CD1c-positive myeloid dendritic cell (primary cell): ENCODE results near the gene RSRC1.
A peak's percentile ranks its signal among the peaks of the same experiment; 100 is the strongest.

Experiments used
- DNase-seq: peaks from one replicate; pipeline ENCODE4 v3.0.0-alpha.2; 2016; ENCODE audit errors: extremely low spot score

Gene RSRC1

DNA sequence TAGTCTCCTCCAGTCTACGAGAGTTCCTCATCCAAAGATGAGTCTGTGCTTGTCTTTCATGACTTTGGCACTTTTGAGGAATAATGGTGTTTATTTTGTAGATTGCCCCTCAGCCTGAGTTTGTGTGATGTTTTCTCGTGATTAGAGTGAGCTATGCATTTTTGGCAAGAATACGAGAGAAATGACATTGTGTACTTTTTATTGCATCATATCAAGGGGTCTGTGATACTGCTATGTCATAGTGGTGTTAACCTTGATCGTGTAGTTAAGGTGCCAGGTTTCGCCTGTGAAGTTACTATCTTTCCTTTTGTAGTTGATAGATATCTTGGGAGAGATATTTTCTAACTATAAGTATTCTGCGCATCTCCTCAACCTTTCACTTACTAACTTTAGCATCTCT is 18.9 kb downstream of the RSRC1 start:
- DNase-seq: no peak

DNA sequence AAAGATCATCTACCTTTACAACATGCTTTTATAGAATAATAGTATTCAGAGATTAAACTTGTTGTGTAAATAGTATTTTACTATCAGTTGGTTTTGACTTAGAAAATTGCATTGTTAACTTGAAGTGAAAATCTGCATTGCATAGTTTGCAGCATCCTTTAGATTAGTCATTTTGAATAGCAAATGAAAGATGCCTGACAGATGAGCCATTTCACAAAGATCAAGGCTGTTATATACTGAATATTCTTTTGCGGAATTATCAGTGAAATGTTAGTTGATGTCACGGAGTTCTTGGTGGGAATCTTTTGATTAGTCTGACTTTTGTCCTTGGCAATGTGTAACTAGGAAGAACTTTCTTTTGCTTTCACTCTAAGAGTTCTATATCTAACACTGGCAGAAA is 24.5 kb downstream of the RSRC1 start:
- no peak for DNase-seq

DNA sequence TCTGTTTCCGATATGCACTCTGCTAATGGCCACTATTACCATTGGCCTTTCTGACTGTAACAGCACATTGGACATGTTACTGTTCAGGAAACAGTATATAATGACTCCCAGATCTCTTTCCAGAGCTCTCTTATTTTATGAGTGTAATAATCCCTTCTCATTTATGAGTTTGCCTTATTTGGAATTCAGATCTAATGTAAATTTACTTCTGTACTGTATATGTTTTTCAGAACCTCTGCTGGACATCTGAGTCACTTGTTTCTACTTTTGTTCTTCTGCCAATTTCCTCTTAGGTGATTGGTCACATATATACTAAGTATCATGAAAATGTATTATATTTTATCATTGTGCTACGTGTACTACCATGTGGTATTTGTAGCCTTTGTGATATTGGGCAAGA is 30.5 kb downstream of the RSRC1 start:
- DNase-seq: no peak

DNA sequence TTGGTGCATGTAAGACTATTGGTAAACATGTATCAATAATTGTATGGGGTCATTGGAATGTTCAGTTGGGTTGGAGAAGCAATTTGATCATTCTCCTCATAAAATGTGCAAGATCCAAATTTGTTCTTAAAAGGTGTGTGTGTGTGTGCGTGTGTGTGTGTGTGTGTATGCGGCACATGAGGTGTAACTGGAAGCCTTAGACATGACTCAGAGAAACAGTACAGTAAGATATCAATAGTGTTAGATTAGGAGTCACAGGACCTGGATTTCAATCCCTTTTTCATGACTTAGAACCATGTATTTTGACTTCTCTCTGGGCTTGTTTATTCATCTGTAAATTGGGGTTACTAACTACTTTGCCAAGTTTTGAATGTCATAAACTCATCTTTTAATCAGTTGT is 38.3 kb downstream of the RSRC1 start:
- DNase-seq: no peak

DNA sequence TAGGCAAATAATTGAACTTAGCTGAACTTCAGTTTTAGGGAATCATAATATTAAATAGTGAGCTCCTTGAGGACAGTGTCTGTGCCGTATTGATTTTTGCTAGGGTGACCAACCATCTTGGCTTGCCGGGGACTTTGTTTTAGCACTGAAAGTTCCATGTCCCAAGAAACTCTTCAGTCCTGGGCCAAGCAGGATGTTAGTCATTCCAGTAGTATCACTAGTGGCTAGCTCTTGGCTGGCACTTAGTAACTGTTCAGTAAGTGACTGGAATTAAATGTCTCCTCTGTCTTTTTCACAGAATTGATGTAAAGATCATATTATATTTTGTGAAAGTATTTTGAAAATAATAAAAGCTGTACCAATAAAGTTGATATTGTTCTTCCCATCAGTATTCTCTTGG is 42.3 kb downstream of the RSRC1 start:
- DNase-seq: no peak

DNA sequence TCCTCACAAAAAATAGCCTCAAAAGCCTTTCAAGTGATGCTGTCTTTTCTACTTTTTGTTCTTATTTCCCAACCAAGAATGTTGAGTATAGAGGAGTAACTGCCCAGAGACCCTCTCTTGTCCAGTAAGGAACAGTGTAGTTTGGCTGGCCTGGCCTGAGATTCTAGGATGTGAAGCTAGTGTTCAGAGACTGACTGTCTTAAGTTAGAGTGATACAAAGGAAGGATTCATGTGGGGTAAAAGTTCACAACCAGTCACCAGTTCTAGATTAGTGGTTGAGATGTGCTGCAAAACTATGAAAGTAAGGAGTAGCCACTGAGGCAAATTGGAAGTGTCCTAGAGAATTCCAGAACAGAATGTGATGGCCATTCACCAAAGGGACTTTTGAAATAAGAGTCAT is 49.1 kb downstream of the RSRC1 start:
- no peak for DNase-seq

DNA sequence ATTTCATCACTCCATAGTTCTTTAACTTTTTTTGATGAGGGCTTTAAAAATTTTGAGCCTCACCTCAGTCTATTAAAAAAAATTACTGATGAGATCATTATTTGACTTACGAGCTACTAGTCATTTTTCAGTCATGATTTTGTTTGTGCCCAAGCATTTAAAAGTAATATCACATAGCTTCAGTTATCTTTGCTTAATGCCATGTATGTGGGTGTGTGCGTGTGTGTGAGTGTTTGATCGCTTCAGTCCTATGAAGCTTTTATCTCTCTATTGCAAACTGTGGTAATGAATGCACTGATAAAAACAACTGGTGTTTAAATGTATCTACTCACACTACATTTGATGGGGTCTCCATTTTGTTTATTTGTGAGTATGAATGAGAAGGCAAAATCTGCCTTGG is 49.8 kb downstream of the RSRC1 start:
- no peak for DNase-seq

DNA sequence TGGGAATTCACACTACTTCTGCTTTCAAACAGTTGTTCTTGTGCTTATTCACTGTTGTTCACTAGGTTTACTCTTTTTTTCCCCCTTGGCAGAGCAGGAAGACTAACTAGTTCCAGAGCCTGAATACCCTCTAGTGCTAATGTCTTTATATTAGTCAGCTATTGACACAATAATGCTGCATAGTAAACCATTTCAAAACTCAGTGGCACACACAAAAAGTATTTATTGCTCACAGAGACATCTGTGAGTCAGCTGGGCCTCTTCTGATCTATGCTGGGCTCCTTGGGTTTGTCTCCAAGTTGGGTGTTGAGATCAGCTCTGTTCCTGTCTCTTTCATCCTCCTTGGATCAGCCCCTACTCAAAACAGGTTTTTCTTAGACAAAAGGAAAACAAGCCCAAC is 51.1 kb downstream of the RSRC1 start:
- no peak for DNase-seq

DNA sequence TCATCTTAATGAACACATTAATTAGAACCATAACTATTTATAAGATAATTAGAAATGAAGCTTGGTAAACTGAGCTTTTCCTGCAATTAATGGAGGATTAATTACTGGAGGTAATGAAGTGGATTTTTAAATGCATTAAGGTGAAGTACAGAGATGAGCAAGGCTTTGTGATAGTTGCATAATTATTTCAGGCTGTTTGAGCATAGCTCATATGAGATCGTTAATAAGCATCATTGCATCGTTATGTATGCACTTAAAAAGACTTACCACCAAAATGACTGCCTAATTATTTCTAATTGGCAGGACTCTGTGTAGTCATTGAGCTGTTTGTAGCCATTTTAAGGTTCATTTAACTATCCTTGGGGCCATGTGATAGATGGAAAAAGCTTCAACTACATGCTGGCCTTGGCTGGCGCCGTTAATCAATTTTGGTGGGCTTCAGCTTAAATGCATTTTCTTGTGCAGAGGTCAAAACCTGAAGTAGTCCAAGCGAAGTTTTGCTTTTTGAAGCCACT is 55.3 kb downstream of the RSRC1 start:
- DNase-seq: no peak

DNA sequence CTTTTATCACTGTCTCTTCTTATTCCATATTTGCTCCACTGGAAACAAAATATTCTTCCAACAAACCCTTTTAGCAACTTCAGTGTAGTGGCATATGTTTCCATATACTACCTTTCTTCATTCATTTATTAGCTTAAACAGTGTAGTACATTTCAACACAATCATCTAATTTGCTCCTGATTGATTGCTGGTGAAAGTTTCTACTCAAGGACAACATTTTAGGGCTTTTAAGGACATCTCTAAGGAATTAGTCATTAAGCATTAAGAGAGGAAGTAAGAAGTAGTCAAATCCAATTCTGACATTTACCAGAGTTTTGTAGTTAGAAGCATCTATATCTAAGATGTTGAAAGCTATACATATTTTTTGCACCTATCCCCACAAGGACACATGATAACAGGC is 55.8 kb downstream of the RSRC1 start:
- no peak for DNase-seq

DNA sequence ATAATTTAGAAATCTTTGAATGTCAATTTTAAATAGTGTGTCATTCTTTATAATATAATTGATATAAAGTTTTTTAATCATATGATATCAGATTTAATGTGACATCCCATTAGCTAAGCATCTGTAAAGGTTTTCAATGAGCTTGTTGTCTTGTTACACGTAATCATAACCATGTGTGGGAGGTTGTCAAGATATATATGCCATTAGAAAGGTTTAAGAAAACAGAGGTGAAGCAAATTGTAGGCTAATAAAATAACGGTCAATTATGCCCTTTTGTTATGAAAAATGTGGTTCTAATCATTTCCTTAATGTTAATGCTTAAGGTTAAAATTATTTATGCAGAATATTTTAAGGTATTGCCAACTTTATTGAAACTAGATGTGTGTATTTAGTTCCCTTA is 56.3 kb downstream of the RSRC1 start:
- DNase-seq: no peak

DNA sequence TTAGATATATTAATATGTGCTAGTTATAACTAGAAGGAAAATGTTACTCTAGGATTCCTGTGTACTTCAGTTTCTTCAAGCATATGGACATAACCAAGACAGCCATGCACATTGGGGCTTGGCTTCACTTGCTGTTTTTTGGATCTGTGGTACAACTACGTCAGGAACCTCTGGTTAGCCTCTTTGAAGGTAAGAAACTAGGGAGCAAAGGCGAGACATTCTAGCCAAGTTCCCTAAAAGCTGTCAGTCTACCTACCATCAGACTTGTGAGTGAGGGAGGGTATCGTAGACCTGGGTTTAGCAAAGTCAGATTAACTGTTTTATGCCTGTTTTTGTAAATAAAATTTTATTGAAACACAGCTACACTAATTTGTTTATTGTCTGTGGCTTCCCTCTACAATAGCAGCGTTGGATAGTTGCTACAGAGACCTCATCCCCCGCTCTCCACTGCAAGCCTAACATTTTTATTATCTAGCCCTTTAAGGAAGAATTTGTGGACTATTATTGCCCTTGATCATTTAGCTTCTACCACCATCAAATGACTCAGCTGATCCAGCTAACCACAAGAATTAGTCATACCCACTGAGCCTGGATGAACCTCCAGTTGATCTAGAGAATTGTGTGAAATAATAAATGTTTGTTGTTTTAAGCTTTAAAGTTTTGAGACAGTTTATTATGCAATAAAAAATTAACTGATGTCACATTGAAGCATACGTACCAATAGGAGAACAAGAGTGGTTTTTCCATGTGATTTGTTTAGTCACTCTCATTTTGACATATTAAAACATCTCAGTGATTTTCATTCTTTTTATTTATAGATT is 58.1 kb downstream of the RSRC1 start:
- peak; percentile 70 for DNase-seq

DNA sequence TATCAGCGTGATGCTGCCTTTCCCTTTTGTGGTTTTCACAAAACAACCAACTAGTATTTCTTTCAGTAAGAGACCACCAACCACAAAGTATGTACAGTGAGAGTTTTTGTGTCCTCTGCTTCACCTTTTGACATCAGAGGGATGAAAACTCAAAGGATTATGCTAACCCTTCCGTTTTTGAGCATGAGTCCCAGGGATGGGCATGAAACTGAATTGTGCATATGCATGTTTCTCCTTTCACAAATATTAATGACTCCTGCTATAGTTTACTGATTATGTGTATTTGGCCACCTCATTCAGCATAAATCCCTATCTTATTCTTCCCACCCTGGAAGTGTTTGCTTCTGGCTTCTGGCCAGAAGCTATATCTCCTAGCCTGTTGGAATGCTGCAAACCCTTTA is 59.2 kb downstream of the RSRC1 start:
- DNase-seq: no peak

DNA sequence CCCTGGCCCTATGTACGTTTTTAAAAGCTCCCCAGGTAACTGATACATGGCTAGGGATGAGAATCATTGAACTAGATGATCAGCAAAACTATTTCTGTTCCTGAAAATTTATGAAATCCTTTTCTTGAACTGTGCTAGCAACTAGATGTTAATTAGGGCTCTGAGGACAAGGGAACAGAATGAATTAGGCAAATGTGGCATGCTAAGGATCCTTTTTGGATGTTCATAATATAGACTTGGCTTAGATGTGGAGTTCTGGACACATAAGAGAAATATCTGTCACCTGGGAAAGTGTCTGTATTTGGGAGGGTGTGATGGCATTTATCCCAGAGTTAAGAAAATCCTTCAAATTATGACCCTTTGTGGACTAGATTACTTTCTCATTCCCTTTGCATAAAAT is 71.2 kb downstream of the RSRC1 start:
- DNase-seq: no peak

DNA sequence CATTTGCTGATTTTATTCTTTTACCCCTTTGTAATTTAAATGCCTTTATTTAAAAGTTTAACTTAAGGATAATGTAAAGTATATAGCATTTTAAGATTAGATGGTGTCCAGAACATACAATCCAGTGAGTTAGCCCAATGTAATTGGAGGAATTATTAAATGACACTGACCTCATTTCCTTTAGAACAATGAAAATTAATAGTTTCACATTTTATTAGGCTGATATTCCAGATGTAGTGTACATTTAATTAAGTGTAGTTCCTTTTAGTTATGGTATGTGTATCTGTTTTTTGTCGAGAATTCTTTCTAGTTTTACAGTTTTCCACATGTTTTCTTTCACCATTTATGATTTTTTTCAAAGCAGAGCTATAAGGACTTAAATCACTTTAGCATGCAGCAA is 75.8 kb downstream of the RSRC1 start:
- no peak for DNase-seq

DNA sequence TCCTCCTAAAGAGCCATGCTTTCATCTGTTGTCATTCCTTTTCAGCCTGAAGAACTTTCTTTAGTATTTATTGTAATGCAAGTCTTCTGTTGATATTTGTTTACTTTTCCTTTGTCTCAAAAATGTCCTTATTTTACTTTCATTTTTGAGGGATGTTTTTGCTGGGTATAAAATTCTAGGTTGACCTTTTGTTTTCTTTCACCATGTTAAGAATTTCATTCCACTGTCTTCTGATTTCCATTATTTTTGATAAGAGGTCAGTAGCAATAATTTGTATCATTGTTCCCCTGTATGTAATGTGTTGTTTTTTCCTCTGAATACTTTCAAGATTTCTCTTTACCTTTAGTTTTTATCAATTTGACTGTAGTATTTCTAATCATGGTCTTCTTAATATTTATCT is 91.1 kb downstream of the RSRC1 start:
- no peak for DNase-seq

DNA sequence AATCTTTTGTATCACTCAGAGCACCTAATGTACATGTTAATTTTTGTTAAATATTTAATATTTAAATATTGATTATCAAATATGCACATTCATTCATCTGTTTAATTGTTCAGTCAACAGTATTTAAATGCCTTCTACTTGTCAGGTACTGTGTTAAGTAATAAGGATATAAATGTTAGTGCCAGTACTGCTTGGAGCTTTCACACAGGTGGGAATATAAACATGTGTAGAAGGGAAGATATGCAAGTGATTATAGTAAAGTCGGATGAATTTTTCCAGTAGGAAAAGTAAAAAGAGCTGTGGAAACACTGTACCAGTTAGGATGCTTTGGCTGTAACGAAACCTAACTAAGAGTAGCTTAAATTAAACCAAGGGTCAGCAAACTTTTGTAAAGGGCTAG is 95.4 kb downstream of the RSRC1 start:
- DNase-seq: no peak

DNA sequence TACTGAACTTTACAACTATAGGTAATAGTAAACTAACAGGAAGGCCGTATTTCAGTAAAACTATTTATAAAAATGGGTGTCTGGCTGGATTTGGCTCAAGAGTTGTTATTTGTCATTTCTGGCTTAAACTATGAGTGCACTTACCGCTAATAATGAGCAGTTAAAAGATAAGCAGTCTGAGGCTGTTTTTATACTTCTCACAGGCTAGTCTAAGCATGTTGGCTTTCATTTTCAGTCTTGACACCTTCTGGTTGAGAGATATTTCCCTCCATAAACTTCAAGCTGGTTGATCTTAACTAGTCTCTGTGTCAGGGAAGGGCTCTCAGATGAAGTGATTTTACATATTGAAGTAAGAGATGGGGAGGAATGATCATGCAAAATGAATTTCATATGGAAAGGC is 96.1 kb downstream of the RSRC1 start:
- no peak for DNase-seq

DNA sequence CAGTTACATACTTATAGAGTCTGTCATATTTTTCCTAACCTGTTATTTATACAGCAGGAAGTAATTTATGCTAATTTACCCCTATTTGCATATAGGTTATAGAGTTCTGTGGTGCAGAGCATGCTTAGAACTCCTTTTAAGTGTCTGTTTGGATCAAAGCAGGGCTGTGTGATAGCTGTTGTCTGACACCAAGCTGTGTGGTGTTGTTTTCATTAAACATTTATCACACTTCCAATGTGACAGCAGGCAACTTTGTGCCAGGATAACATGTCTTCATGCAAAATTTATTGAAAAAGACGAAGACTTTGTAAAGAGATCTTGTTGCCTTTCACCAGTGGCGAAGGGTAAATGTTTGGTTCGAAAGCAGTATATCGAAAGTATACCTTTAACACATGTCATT is 100.2 kb downstream of the RSRC1 start:
- no peak for DNase-seq

DNA sequence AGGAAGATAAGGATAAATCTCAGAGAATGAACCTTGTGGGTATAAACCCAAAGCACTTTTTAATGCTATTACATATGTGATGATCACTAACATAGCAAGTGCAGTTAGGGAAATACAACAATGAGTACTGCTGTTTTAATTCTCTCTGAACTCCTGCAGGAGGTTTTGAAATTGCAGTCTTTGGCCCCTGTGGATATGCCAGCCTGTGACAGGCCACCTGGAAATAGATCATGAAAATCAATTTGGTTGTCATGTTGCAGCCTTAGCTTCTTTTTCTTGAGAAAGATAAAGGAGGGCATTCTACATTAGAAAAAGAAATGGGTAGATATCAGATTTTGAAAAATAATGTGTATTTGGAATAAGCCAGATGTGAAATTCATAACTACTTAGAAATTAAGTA is 103.6 kb downstream of the RSRC1 start:
- DNase-seq: no peak

DNA sequence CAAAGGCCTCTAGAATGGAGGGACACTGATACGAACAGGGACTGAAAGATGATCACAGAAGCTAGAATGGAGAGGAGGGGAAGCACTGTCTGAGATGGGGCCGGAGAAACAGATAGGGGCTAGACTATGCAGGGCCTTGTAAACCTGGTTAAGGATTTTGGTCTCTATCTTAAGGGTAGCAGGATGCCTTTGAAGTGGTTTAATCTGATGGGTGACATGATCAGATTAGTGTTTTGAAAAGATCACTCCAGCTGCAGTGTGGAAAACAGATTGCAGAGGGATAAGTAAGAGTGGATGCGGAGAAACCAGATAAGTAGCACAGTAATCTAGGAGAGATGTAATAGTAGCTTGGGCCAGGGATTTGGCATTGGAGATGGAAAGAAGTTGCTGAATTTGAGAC is 108.1 kb downstream of the RSRC1 start:
- no peak for DNase-seq

DNA sequence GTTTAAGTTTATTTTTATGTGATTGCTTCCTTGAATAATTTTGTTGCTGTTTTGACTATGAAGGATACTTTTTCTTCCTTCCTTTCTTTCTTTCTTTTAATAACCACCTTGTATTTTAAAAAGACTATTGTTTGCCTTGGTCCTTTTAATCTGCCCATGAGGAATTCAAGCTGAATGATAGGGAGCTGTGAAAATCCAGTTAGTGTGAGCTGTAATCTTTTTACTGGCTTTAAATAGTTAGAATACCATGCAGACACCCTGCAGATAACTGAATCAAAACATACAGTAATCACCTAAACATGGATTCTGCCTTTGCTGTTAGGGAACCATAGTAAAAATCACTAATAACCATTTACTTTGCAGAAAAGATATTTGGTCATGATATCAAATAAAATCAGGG is 110.7 kb downstream of the RSRC1 start:
- no peak for DNase-seq

DNA sequence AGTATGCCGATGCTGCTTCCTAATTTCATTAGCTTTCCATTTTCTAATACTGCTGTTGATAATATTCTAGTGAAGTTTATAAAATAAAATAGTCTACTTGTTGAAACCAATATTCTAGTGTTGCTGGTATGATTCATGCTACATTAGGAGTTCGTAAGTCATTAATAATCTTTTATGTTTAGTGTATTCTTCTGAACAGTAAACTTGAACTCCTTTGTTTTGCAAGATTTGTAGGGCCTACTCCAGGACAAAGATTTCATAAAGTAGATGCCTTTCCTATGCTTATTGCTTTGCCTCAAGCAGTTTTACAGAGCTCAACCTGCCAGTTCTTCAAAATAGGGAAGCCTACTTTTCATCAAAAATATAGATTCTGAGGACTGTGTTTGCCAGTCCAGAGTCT is 111.5 kb downstream of the RSRC1 start:
- DNase-seq: no peak

DNA sequence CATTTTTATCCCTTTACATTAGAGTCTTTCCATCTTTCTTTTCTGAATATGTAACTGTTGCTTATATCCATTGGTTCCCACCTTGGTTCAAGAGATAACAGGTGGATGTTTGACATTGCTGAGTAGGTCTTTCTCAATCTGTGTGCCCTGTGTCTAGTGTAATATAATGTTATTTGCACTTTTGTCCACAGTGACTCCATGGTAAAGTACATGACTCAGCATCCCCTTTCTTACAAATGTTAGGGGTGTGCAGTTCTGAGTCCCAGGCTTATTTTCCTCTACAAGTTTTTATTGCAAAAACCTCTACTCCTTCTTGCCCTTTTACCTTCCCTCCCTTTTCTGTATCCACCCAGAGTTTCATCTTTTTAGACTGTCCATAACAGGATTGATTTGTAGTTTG is 116.5 kb downstream of the RSRC1 start:
- no peak for DNase-seq
